K562 (cell line): ENCODE results near the gene AP2A2. TPM values are rescaled to one million over a fixed set of nuclear protein-coding genes. Genes with fewer than 3 reads are reported as not detected.

Source experiments
- ATAC-seq: fragments of 200-7000 bp; cut with Tn5 transposase; 3 replicates; pipeline ENCODE4 v1.9.1; 2020; ENCODE audit warnings: moderate library complexity
- BruUV-seq: library from RNA; stranded (reverse); fragments of 400-500 nt; replicated peaks from 2 replicates; lab custom pipeline; 2021; lab: Mats Ljungman, UMichigan
- CTCF ChIA-PET: fragments of 300-600 bp; formaldehyde crosslinking; extraction: SDS; loops from one replicate; lab custom pipeline; 2021; ENCODE audit warnings: low intra/inter-chr PET ratio; lab: Yijun Ruan, JAX
- POLR2A ChIA-PET: fragments of 300-600, 350-650 bp; sonication (Branson Sonifier 250); formaldehyde crosslinking; extraction: SDS; loops from one replicate; lab custom pipeline; 2021; ENCODE audit warnings: antibody characterized with exemption, inconsistent platforms; lab: Yijun Ruan, JAX
- DNase-seq, 4 experiments: peaks; one replicate each; pipeline versions ENCODE4 v3.0.0 to v3.0.0-alpha.2; 2011 to 2018; ENCODE audit warnings: low spot score in 3 of 4, mixed read lengths in 3 of 4; ENCODE audit errors: extremely low read depth in 1 of 4
- FAIRE-seq: peaks from 2 replicates; lab custom pipeline; 2011; peaks lifted over from hg19 to GRCh38; lab: Jason Lieb, UNC
- H2AFZ ChIP-seq: 2 replicates; pipeline ENCODE4 v1.6.0; 2011; ENCODE audit warnings: low read depth, low read length, control low read depth, inconsistent platforms
- H3K27ac ChIP-seq: fragments of 200-600 bp; 3 replicates; pipeline ENCODE4 v1.8.0; 2011; ENCODE audit warnings: low read depth, mild to moderate bottlenecking, control low read depth, inconsistent platforms, low read length, moderate library complexity, mixed read lengths; ENCODE audit errors: extremely low read depth
- H3K27me3 ChIP-seq, 2 experiments: fragments of 300-600 bp in 1 of 2; 2 replicates in 1 of 2; 3 replicates in 1 of 2; pipeline versions ENCODE4 v1.6.0 to v1.8.0; 2011; ENCODE audit warnings: inconsistent platforms in 2 of 2, low read length in 2 of 2, mild to moderate bottlenecking in 1 of 2, mixed read lengths in 1 of 2, moderate library complexity in 1 of 2; ENCODE audit not compliant: control insufficient read depth in 2 of 2, insufficient read depth in 2 of 2
- H3K36me3 ChIP-seq: fragments of 300-600 bp; 3 replicates; pipeline ENCODE4 v1.8.0; 2011; ENCODE audit warnings: mild to moderate bottlenecking, low read length, inconsistent platforms; ENCODE audit not compliant: control insufficient read depth, insufficient read depth
- H3K4me1 ChIP-seq, 2 experiments: fragments of 200-600 bp in 1 of 2; replicated peaks in 1 of 2; 2 replicates in 1 of 2; 3 replicates in 1 of 2; pipeline versions ENCODE4 v1.5.1 to v1.8.0; 2011; ENCODE audit warnings: inconsistent platforms in 2 of 2, low read length in 2 of 2, mild to moderate bottlenecking in 1 of 2, mixed read lengths in 1 of 2, moderate library complexity in 1 of 2; ENCODE audit not compliant: control insufficient read depth in 2 of 2, insufficient read depth in 2 of 2
- H3K4me2 ChIP-seq: 2 replicates; pipeline ENCODE4 v1.6.1; 2011; ENCODE audit warnings: low read length, control low read depth, inconsistent platforms, mixed read lengths; ENCODE audit not compliant: insufficient read depth
- H3K4me3 ChIP-seq: fragments of 200-600 bp; sonication (generic), shearing (Covaris generic); 2 replicates; pipeline ENCODE4 v1.5.1; 2016; ENCODE audit warnings: control low read depth, inconsistent platforms
- H3K79me2 ChIP-seq: fragments of 200-600 bp; 3 replicates; pipeline ENCODE4 v1.8.0; 2011; ENCODE audit warnings: low read length, inconsistent platforms; ENCODE audit not compliant: control insufficient read depth, insufficient read depth
- H3K9ac ChIP-seq, 2 experiments: 2 replicates each; pipeline versions ENCODE4 v1.6.0 to v1.6.1; 2011; ENCODE audit warnings: low read depth in 2 of 2, low read length in 2 of 2, control low read depth in 1 of 2, inconsistent platforms in 1 of 2, mild to moderate bottlenecking in 1 of 2, mixed read lengths in 1 of 2; ENCODE audit not compliant: insufficient read depth in 1 of 2
- H3K9me1 ChIP-seq: one replicate; pipeline ENCODE4 v1.6.0; 2011; ENCODE audit warnings: inconsistent platforms, mild to moderate bottlenecking, low read length, moderate library complexity; ENCODE audit not compliant: control insufficient read depth, insufficient read depth
- H3K9me3 ChIP-seq: replicated peaks from 2 replicates; pipeline ENCODE4 v1.5.1; 2011; ENCODE audit warnings: low read depth, low read length, inconsistent platforms; ENCODE audit not compliant: control insufficient read depth, insufficient read depth
- H4K20me1 ChIP-seq: replicated peaks from 2 replicates; pipeline ENCODE4 v1.6.1; 2011; ENCODE audit warnings: low read length, inconsistent platforms, mixed read lengths; ENCODE audit not compliant: control insufficient read depth, insufficient read depth
- ZBTB8A ChIP-seq: fragments of 450-650 bp; IDR thresholded peaks from 2 replicates; pipeline ENCODE4 v1.6.1; 2018; ENCODE audit warnings: mild to moderate bottlenecking, moderate library complexity; ENCODE audit not compliant: partially characterized antibody
- ZNF263 ChIP-seq: sonication (generic); formaldehyde crosslinking; IDR thresholded peaks from 2 replicates; pipeline ENCODE4 v1.8.0; 2022; ENCODE audit warnings: mild to moderate bottlenecking, missing genetic modification reagents, borderline replicate concordance
- WGBS: fragments of 100-300 bp; shearing (Covaris generic); methylation state at CpG from one replicate; pipeline ENCODE4 v1.1.6; 2016; ENCODE audit warnings: low coverage, mixed read lengths; ENCODE audit not compliant: insufficient coverage; ENCODE audit errors: missing lambda C conversion rate; 5-methylcytosine and 5-hydroxymethylcytosine counted together
- in situ Hi-C: fragments of 300-500 bp; cut with MboI; formaldehyde crosslinking; loops from 4 replicates; pipeline ENCODE4 v1.15.0; 2018; ENCODE audit warnings: inconsistent platforms, mixed read lengths
- intact Hi-C: fragments of 100-400 bp; cut with micrococcal nuclease; formaldehyde crosslinking; loops from 2 replicates; pipeline ENCODE4 v1.14.2; 2022
- polyA plus RNA-seq, 8 experiments: library from polyadenylated mRNA; depleted of rRNA in 4 of 8; stranded (reverse) in 5 of 8; unstranded in 3 of 8; fragments of >200 nt; fragmentation: Nextera tagmentation in 2 of 8; fragmentation: Illumina TruSeq in 1 of 8; extraction: Ambion mirVana in 2 of 8; extraction: Trizol in 1 of 8; gene quantifications; 2 replicates each; pipeline versions ENCODE4 v1.2.1 to v1.2.3, GENCODE V29; 2011 to 2014; ENCODE audit warnings: inconsistent platforms in 1 of 8, missing spikeins in 1 of 8
- total RNA-seq, 7 experiments: library from RNA; depleted of rRNA in 6 of 7; stranded (reverse); fragments of >200 nt in 6 of 7; fragmentation: Illumina TruSeq in 2 of 7; extraction: Trizol in 2 of 7; gene quantifications; 2 replicates each; pipeline versions ENCODE4 v1.2.1 to v1.2.3, GENCODE V29; 2011 to 2021; ENCODE audit warnings: low replicate concordance in 1 of 7
- TF ChIP-seq, protein P1 (sequence below), 2 experiments: fragments of 450-650 bp in 1 of 2; sonication (generic) in 1 of 2; formaldehyde crosslinking in 1 of 2; IDR thresholded peaks; 2 replicates each; pipeline versions ENCODE4 v1.7.1 to v1.9.0; 2016 to 2022; ENCODE audit warnings: inconsistent platforms in 1 of 2, mild to moderate bottlenecking in 1 of 2, missing genetic modification reagents in 1 of 2
- TF ChIP-seq, protein P2 (sequence below): fragments of 250-450 bp; sonication (Bioruptor Pico); IDR thresholded peaks from 2 replicates; pipeline ENCODE4 v1.8.0; 2021; ENCODE audit warnings: moderate library complexity, mild to moderate bottlenecking, inconsistent platforms
- TF ChIP-seq, protein P3 (sequence below): sonication (generic); formaldehyde crosslinking; IDR thresholded peaks from 2 replicates; pipeline ENCODE4 v1.8.1; 2023; ENCODE audit warnings: mild to moderate bottlenecking, missing genetic modification reagents

Gene AP2A2
- total and polyA plus RNA-seq, 9 of the 15 experiments (the other 6 are each of a cell fraction or from before 2014, with no cell fraction given): 0.69 to 41.7 (median 15.2) TPM

DNA sequence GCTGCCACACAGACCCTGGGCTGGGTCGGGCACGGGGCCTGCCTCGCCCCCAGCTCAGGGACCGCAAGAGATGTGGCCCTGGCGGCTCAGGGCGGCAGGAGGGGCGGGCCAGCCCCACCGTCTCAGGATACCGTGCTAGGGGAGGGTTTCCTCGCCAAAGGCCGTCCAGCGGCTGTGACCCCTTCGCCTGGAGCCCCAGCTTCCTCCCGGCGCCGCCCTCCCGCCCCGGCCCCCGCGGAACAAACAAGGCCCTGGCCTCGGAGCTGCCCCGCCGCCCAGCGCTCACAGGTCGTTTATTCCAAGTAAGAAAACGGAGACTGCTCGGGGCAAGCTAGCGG, 543 bp upstream of the AP2A2 start:
- Histone ChIP-seq H3K4me1 (peaks cover 19 to 48% of the 10 kb centered on the region in 2 experiments), H3K9me3 (no peaks in the 10 kb centered on the region), H3K9ac (peak overlapping the region; percentile 79 to 91), H3K4me2 (peak overlapping the region; percentile 76), H3K27me3 (no peaks in the 10 kb centered on the region), H3K36me3 (peaks cover 17% of the 10 kb centered on the region; the same call in 1 of the 3 replicates), H4K20me1 (no peaks in the 10 kb centered on the region; the same call in 1 of the 2 replicates), H3K4me3 (peak overlapping the region; percentile 89), H2AFZ (peak overlapping the region; percentile 98), H3K79me2 (peaks cover 29% of the 10 kb centered on the region), H3K27ac (peak overlapping the region; percentile 85; the same call in 1 of the 3 replicates), H3K9me1 (peaks cover 4% of the 10 kb centered on the region)
- DNase-seq (peak; percentile 37 to 53 (median 43)), ATAC-seq (peak; percentile 6), FAIRE-seq (no peak)
- TF ChIP-seq, protein P1, sequence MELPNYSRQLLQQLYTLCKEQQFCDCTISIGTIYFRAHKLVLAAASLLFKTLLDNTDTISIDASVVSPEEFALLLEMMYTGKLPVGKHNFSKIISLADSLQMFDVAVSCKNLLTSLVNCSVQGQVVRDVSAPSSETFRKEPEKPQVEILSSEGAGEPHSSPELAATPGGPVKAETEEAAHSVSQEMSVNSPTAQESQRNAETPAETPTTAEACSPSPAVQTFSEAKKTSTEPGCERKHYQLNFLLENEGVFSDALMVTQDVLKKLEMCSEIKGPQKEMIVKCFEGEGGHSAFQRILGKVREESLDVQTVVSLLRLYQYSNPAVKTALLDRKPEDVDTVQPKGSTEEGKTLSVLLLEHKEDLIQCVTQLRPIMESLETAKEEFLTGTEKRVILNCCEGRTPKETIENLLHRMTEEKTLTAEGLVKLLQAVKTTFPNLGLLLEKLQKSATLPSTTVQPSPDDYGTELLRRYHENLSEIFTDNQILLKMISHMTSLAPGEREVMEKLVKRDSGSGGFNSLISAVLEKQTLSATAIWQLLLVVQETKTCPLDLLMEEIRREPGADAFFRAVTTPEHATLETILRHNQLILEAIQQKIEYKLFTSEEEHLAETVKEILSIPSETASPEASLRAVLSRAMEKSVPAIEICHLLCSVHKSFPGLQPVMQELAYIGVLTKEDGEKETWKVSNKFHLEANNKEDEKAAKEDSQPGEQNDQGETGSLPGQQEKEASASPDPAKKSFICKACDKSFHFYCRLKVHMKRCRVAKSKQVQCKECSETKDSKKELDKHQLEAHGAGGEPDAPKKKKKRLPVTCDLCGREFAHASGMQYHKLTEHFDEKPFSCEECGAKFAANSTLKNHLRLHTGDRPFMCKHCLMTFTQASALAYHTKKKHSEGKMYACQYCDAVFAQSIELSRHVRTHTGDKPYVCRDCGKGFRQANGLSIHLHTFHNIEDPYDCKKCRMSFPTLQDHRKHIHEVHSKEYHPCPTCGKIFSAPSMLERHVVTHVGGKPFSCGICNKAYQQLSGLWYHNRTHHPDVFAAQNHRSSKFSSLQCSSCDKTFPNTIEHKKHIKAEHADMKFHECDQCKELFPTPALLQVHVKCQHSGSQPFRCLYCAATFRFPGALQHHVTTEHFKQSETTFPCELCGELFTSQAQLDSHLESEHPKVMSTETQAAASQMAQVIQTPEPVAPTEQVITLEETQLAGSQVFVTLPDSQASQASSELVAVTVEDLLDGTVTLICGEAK (IDR thresholded peaks at IDR 0.05): no peak
- TF ChIP-seq, protein P1 (CRISPR knock-in tag; IDR thresholded peaks at IDR 0.05): no peak
- TF ChIP-seq ZBTB8A (no peak), ZNF263 (CRISPR knock-in tag) (0 out of 2 replicates have a peak, but pooled peaks have one; percentile 29)
- TF ChIP-seq, protein P2, sequence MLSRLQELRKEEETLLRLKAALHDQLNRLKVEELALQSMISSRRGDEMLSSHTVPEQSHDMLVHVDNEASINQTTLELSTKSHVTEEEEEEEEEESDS (CRISPR knock-in tag): no peak
- TF ChIP-seq, protein P3, sequence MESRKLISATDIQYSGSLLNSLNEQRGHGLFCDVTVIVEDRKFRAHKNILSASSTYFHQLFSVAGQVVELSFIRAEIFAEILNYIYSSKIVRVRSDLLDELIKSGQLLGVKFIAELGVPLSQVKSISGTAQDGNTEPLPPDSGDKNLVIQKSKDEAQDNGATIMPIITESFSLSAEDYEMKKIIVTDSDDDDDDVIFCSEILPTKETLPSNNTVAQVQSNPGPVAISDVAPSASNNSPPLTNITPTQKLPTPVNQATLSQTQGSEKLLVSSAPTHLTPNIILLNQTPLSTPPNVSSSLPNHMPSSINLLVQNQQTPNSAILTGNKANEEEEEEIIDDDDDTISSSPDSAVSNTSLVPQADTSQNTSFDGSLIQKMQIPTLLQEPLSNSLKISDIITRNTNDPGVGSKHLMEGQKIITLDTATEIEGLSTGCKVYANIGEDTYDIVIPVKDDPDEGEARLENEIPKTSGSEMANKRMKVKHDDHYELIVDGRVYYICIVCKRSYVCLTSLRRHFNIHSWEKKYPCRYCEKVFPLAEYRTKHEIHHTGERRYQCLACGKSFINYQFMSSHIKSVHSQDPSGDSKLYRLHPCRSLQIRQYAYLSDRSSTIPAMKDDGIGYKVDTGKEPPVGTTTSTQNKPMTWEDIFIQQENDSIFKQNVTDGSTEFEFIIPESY (CRISPR knock-in tag): peak; percentile 91
- BruUV-seq: no TSS peak
- ChIA-PET POLR2A (interaction anchor here (0.5 to 0.7 kb wide), 4 partner anchors 13 to 688 kb away, joined by 3 to 4 read pairs (median 3); no protein-coding TSS in a partner anchor), CTCF (interaction anchor here (0.6 kb wide), 1 partner anchor 226 kb away, joined by 3 read pairs; no protein-coding TSS in a partner anchor)
- intact Hi-C loops (no loop called here), in situ Hi-C loops (no loop called here)
- WGBS: 37% methylated on average over 6 of the region's 28 CpGs
